ENCODE results near the gene SNUPN.

Gene SNUPN

GRCh38 chr15:75596703-75597345 lies 28.7 kb downstream of the SNUPN start:
- Histone ChIP-seq H3K4me1 (ENCODE audit: insufficient read depth, low read length, severe bottlenecking) (no peaks in the 10 kb centered on the region), H3K4me3 (ENCODE audit: low read depth, low read length, poor library complexity, severe bottlenecking) (no peak overlapping the region), H3K36me3 (ENCODE audit: insufficient read depth, low read length) (peaks cover 48% of the 10 kb centered on the region), H3F3A (ENCODE audit: insufficient read depth, low read length) (no peaks in the 10 kb centered on the region), H2AFZ (ENCODE audit: low read length) (no peak overlapping the region), H3K4me2 (ENCODE audit: low read length) (no peak overlapping the region), H3K79me2 (ENCODE audit: insufficient read depth, low read length) (no peaks in the 10 kb centered on the region), H3K9me3 (ENCODE audit: low read length) (no peaks in the 10 kb centered on the region), H3K27me3 (ENCODE audit: insufficient read depth, low read length) (no peaks in the 10 kb centered on the region), H3K9ac (ENCODE audit: low read length) (no peak overlapping the region), H3K9me2 (ENCODE audit: low read depth, low read length) (no peaks in the 10 kb centered on the region), H3K27ac (ENCODE audit: low read depth, low read length, poor library complexity, severe bottlenecking) (no peak overlapping the region), H4K20me1 (ENCODE audit: insufficient read depth, low read length) (no peaks in the 10 kb centered on the region)
- TF ChIP-seq CTCF (IDR thresholded peaks at IDR 0.05; ENCODE audit: low read length) (no peak), EZH2 (IDR thresholded peaks at IDR 0.05; ENCODE audit: borderline replicate concordance, low read length) (no peak)

GRCh38 chr15:75594276-75594675 lies 31.2 kb downstream of the SNUPN start:
- Histone ChIP-seq H3K9me2 (ENCODE audit: low read depth, low read length) (no peaks in the 10 kb centered on the region), H4K20me1 (ENCODE audit: insufficient read depth, low read length) (no peaks in the 10 kb centered on the region), H3K27ac (ENCODE audit: low read depth, low read length, poor library complexity, severe bottlenecking) (no peak overlapping the region), H3K4me1 (ENCODE audit: insufficient read depth, low read length, severe bottlenecking) (no peaks in the 10 kb centered on the region), H3K79me2 (ENCODE audit: insufficient read depth, low read length) (no peaks in the 10 kb centered on the region), H3K9ac (ENCODE audit: low read length) (no peak overlapping the region), H2AFZ (ENCODE audit: low read length) (no peak overlapping the region), H3K36me3 (ENCODE audit: insufficient read depth, low read length) (peaks cover 40% of the 10 kb centered on the region), H3K27me3 (ENCODE audit: insufficient read depth, low read length) (no peaks in the 10 kb centered on the region), H3K4me3 (ENCODE audit: low read depth, low read length, poor library complexity, severe bottlenecking) (no peak overlapping the region), H3F3A (ENCODE audit: insufficient read depth, low read length) (no peaks in the 10 kb centered on the region), H3K9me3 (ENCODE audit: low read length) (no peaks in the 10 kb centered on the region), H3K4me2 (ENCODE audit: low read length) (no peak overlapping the region)
- TF ChIP-seq EZH2 (IDR thresholded peaks at IDR 0.05; ENCODE audit: borderline replicate concordance, low read length): no peak
- TF ChIP-seq CTCF (IDR thresholded peaks at IDR 0.05; ENCODE audit: low read length): no peak

GRCh38 chr15:75591655-75592364 lies 33.7 kb downstream of the SNUPN start:
- Histone ChIP-seq H3K27ac (ENCODE audit: low read depth, low read length, poor library complexity, severe bottlenecking) (no peak overlapping the region), H3K4me3 (ENCODE audit: low read depth, low read length, poor library complexity, severe bottlenecking) (no peak overlapping the region), H3K9me2 (ENCODE audit: low read depth, low read length) (no peaks in the 10 kb centered on the region), H3K36me3 (ENCODE audit: insufficient read depth, low read length) (peaks cover 20% of the 10 kb centered on the region; the same call in 1 of the 2 replicates), H3K4me2 (ENCODE audit: low read length) (no peak overlapping the region), H3K27me3 (ENCODE audit: insufficient read depth, low read length) (no peaks in the 10 kb centered on the region), H3F3A (ENCODE audit: insufficient read depth, low read length) (no peaks in the 10 kb centered on the region), H3K9ac (ENCODE audit: low read length) (no peak overlapping the region), H3K4me1 (ENCODE audit: insufficient read depth, low read length, severe bottlenecking) (no peaks in the 10 kb centered on the region), H3K79me2 (ENCODE audit: insufficient read depth, low read length) (no peaks in the 10 kb centered on the region), H2AFZ (ENCODE audit: low read length) (no peak overlapping the region), H4K20me1 (ENCODE audit: insufficient read depth, low read length) (no peaks in the 10 kb centered on the region), H3K9me3 (ENCODE audit: low read length) (no peaks in the 10 kb centered on the region)
- TF ChIP-seq CTCF (IDR thresholded peaks at IDR 0.05; ENCODE audit: low read length) (no peak), EZH2 (IDR thresholded peaks at IDR 0.05; ENCODE audit: borderline replicate concordance, low read length) (no peak)
